ENCODE measurements around the gene SMYD3. TPM values are rescaled to one million over a fixed set of nuclear protein-coding genes. Genes with fewer than 3 reads are reported as not detected.
"Not testable (repeated sequence)": the region's sequence is repeated elsewhere in the genome, so short reads cannot be mapped to it uniquely, and the experiment has no call there.

Gene SMYD3
- total RNA-seq, 3 donors from 2014 or later, result 16.3 to 18.0 (median 16.4) TPM

DNA sequence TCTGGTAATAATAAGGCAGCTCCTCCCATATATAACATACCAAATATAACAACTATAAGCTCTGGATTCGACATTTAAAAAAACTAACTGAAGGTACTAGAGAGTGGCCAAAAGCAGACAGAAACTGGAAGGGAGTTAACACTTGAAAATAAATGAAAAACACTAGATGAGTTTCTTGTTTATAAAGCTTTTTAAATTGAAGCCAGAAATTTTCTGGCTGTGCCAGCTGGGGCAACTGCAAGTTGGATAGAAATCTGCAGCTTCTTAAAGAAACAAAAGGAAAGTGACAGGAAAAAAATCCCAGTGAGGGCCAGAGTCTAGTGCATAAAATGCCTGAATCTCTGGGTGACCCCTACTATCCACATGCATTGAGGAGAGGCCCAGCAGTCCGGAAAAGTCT is 432.7 kb downstream of the SMYD3 start:
- ATAC-seq, result no peak
- Histone ChIP-seq H3K36me3 (ENCODE audit: low read depth) (no peaks in the 10 kb centered on the region), H3K9me3 (no peaks in the 10 kb centered on the region), H3K4me3 (no peak overlapping the region), H3K4me1 (ENCODE audit: low read depth) (no peaks in the 10 kb centered on the region)
- intact Hi-C loops (cut with DNase I, micrococcal nuclease), result no loop called here
- no peak for TF ChIP-seq CTCF (IDR thresholded peaks at IDR 0.05)
- no peak for DNase-seq

DNA sequence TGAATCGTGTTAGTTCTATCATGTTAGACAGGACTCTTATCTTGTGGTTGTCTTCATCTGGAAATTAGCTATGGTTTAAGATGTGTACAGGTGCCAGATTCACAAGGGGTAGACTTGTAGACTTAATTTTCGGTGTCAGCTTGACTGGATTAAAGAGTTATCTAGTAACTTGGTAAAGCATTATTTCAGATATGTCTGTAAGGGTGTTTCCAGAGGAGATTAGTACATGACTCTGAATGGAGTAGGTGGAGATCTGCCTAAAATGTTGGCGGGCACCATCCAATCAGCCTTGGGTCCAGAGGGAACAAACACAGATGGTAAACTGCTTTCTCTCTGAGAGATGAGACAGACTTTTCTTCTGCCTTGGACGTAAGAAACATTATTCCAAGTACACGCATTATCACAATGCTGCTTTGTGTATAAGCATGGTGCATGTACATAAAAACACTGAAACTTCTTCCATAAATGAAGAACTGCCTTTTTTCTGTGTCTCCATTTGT is 434.6 kb downstream of the SMYD3 start:
- intact Hi-C loops (cut with DNase I, micrococcal nuclease), result no loop called here
- DNase-seq (no peak), ATAC-seq (no peak)
- Histone ChIP-seq H3K36me3 (ENCODE audit: low read depth) (no peaks in the 10 kb centered on the region), H3K9me3 (no peaks in the 10 kb centered on the region), H3K4me3 (no peak overlapping the region), H3K4me1 (ENCODE audit: low read depth) (no peaks in the 10 kb centered on the region)
- TF ChIP-seq CTCF (IDR thresholded peaks at IDR 0.05), result no peak

GRCh38 chr1:246071981-246072380 is 435.1 kb downstream of the SMYD3 start:
- H3K4me1 ChIP-seq (ENCODE audit: low read depth); DNase-seq; H3K4me3 ChIP-seq; H3K36me3 ChIP-seq (ENCODE audit: low read depth); intact Hi-C loops (cut with DNase I, micrococcal nuclease); H3K9me3 ChIP-seq; ATAC-seq: not testable (repeated sequence)

DNA sequence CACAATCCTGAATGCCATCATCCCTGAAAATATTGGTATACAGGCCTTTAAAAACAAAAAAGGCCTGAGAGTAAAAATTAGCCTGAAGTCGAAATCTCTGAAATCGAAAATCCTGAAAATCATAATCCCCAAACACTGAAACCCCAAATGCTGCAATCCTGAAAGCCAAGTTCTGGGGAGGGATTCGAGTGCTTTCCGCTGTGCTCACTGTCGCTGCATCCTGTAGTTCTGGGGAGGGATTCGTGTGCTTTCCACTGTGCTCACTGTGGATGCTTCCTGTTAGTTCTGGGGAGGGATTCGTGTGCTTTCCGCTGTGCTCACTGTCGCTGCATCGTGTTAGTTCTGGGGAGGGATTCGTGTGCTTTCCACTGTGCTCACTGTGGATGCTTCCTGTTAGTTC is 435.5 kb downstream of the SMYD3 start:
- H3K9me3 ChIP-seq; ATAC-seq; H3K4me3 ChIP-seq; intact Hi-C loops (cut with DNase I, micrococcal nuclease); DNase-seq; H3K36me3 ChIP-seq (ENCODE audit: low read depth); H3K4me1 ChIP-seq (ENCODE audit: low read depth): not testable (repeated sequence)

DNA sequence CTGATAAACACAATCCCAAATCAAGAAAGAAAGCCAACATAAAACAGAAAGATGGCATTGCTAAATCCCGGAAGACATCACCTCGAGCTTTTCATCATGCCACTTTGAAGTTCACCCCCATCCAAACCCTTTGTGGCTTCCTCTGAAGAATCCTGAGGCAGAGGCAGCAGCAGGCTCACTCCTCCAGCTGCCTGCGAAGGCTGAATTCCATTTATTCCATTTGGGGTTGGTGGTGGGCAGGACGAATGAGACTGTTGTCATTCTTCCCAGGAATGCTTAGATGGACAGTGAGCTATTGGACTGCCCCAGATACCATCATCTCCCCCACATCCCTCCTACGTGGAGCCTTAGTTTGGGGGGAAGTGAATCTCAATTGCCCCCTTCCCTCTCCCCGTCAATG is 437.5 kb downstream of the SMYD3 start:
- Histone ChIP-seq H3K36me3 (ENCODE audit: low read depth) (no peaks in the 10 kb centered on the region), H3K9me3 (no peaks in the 10 kb centered on the region), H3K4me3 (no peak overlapping the region), H3K4me1 (ENCODE audit: low read depth) (no peaks in the 10 kb centered on the region)
- ATAC-seq, result no peak
- intact Hi-C loops (cut with DNase I, micrococcal nuclease), result no loop called here
- no peak for DNase-seq
- no peak for TF ChIP-seq CTCF (IDR thresholded peaks at IDR 0.05)

GRCh38 chr1:246068619-246069509 is 438.2 kb downstream of the SMYD3 start:
- ATAC-seq (no peak), DNase-seq (no peak)
- intact Hi-C loops (cut with DNase I, micrococcal nuclease), result no loop called here
- Histone ChIP-seq H3K4me3 (no peak overlapping the region), H3K36me3 (ENCODE audit: low read depth) (no peaks in the 10 kb centered on the region), H3K4me1 (ENCODE audit: low read depth) (no peaks in the 10 kb centered on the region), H3K9me3 (no peaks in the 10 kb centered on the region)
- TF ChIP-seq CTCF (IDR thresholded peaks at IDR 0.05), result no peak

Measured in mucosa of descending colon (tissue), 3 donors.